Psoas muscle (tissue), 8 donors: ENCODE results near the gene GRIN2A. TPM values are rescaled to one million over a fixed set of nuclear protein-coding genes. Genes with fewer than 3 reads are reported as not detected.

ENCODE experiments used
- ATAC-seq, 4 donors: fragments of 200-7000 bp; cut with Tn5 transposase; one replicate each; pipeline ENCODE4 v1.9.1; 2020; ENCODE audit warnings: moderate library complexity in 3 of 4, mild to moderate bottlenecking in 2 of 4
- DNase-seq, 2 donors: peaks; one replicate each; pipeline ENCODE4 v3.0.0-alpha.2; 2020
- H3K27ac ChIP-seq: fragments of 200-600 bp; one replicate; pipeline ENCODE4 v1.8.0; 2022
- H3K27me3 ChIP-seq, 3 donors: fragments of 200-600 bp in 1 of 3; one replicate each; pipeline versions ENCODE4 v1.6.1 to v1.8.0; 2013 to 2022; ENCODE audit warnings: low read length in 2 of 3, mild to moderate bottlenecking in 2 of 3, moderate library complexity in 1 of 3; ENCODE audit not compliant: insufficient read depth in 3 of 3
- H3K36me3 ChIP-seq, 2 donors: fragments of 200-600 bp in 1 of 2; one replicate each; pipeline versions ENCODE4 v1.6.1 to v1.8.0; 2013 to 2022; ENCODE audit warnings: low read depth in 1 of 2, mild to moderate bottlenecking in 1 of 2, moderate library complexity in 1 of 2; ENCODE audit not compliant: insufficient read depth in 1 of 2
- H3K4me1 ChIP-seq: fragments of 200-600 bp; one replicate; pipeline ENCODE4 v1.8.0; 2022
- H3K4me3 ChIP-seq: fragments of 200-600 bp; one replicate; pipeline ENCODE4 v1.8.0; 2022; ENCODE audit warnings: mild to moderate bottlenecking
- H3K9me3 ChIP-seq: fragments of 200-600 bp; one replicate; pipeline ENCODE4 v1.8.0; 2022
- WGBS, 3 donors: extraction: QIAGEN DNeasy Blood & Tissue Kit; methylation state at CpG; one replicate each; pipeline versions ENCODE4 v1.1.6 to v1.1.7; 2013; 5-methylcytosine and 5-hydroxymethylcytosine counted together
- intact Hi-C, 2 donors: fragments of 100-400 bp; cut with DNase I; formaldehyde crosslinking; loops; one replicate each; pipeline versions ENCODE4 v1.11.0 to v1.14.2; 2022
- polyA plus RNA-seq, 3 donors: library from polyadenylated mRNA; stranded (reverse); fragments of 200-250 nt; gene quantifications; one replicate each; pipeline ENCODE4 v1.2.3, GENCODE V29; 2013
- total RNA-seq, 4 donors: library from RNA; stranded (reverse); fragmentation: NEBNext Ultra II Directional in 2 of 4; extraction: Animal tissue kit (Norgen Biotek cat#: 25700) in 2 of 4; gene quantifications; one replicate each; pipeline versions ENCODE4 v1.2.1 to v1.2.4, GENCODE V29; 2021 to 2023
- TF ChIP-seq, protein P1 (sequence below): fragments of 200-600 bp; IDR thresholded peaks from one replicate; pipeline ENCODE4 v1.8.0; 2022; ENCODE audit warnings: antibody characterized with exemption
- donor health status: healthy with polysubstance abuse.
- donor health status: DM: no; HTN: no; CAD: no; lungs with moderate emphysema.
- donor health status: Bipolar disorder and iron deficiency.
- donor health status: healthy.
- donor health status: DM: yes; HTN: yes; CAD: no.
- donor health status: DM: no; HTN: no; CAD: no.
- donor health status: DM: no; HTN: no; CAD: no.
- donor health status: DM: yes; HTN: yes; CAD: no.

GRIN2A gene
- total and polyA plus RNA-seq, 7 donors, result 0.01 to 0.62 (median 0.17) TPM; not detected in 2

DNA sequence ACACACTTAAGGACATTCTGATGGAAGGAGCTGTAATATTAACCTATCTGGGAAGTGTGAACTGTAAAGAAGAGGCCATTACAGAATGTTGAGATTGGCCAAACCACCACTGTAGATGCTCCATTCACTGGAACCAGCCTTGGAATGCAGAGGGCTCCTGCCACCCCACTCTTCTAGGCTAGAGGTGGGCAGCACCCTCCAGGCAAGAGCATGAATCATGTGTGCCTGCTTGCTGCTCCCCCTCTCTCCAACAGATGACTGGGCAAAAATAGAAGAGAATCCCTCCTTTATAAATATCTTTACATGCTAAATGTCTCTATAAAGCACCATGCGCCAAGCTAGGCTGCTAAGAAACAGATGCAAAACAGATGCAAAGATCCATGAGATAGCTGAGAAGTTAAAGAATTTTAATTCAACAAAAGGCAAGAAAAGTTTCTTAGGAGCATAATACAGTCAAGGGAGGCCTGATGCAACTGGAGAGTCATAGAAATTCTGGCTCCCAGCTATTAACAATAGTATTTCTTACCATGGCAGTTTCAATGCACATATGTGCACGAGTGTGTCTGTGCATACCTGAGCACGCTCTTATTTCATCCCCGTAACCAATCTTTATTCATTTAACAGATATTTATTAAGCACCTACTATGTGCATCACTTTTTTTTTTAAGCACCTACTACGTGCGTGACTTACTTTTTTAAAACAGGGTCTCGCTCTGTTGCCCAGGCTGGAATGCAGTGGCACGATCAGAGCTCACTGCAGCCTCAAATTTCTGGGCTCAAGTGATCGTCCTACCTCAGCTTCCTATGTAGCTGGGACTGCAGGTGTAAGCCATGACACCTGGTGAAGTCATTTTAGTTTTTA is 53.6 kb downstream of the GRIN2A start:
- Histone ChIP-seq H3K27me3 (peaks cover 0 to 4% (median 0%) of the 10 kb centered on the region in 3 donors), H3K9me3 (no peaks in the 10 kb centered on the region), H3K27ac (no peak overlapping the region), H3K4me3 (no peak overlapping the region), H3K36me3 (no peaks in the 10 kb centered on the region), H3K4me1 (no peaks in the 10 kb centered on the region)
- intact Hi-C loops, result no loop called here
- DNase-seq, result no peak
- ATAC-seq, result no peak
- WGBS, 3 donors, result 80 to 84% (median 80%) methylated on average over 9 of the region's 9 CpGs
- TF ChIP-seq, protein P1, sequence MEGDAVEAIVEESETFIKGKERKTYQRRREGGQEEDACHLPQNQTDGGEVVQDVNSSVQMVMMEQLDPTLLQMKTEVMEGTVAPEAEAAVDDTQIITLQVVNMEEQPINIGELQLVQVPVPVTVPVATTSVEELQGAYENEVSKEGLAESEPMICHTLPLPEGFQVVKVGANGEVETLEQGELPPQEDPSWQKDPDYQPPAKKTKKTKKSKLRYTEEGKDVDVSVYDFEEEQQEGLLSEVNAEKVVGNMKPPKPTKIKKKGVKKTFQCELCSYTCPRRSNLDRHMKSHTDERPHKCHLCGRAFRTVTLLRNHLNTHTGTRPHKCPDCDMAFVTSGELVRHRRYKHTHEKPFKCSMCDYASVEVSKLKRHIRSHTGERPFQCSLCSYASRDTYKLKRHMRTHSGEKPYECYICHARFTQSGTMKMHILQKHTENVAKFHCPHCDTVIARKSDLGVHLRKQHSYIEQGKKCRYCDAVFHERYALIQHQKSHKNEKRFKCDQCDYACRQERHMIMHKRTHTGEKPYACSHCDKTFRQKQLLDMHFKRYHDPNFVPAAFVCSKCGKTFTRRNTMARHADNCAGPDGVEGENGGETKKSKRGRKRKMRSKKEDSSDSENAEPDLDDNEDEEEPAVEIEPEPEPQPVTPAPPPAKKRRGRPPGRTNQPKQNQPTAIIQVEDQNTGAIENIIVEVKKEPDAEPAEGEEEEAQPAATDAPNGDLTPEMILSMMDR, result no peak

DNA sequence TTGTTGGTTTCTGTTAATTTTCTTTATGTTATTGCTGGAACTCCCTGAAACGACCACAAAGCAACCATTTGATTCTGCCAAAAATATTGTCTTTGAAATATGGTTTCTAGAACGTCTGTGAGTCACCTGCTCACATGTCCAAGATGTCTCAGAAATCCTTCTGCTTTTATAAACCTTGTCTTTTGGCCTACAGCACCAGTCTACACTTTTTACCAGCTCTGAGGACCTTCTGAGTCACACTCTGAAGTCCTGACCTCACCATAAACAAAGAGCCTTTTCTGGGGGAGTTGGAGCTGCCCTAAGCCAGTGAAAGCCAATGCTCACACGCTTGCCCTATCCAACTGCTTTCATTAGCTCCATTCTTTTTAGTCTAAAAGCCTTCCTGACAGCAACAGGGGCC is 55.5 kb downstream of the GRIN2A start:
- H3K27ac ChIP-seq, result no peak overlapping the region
- ATAC-seq (no peak), DNase-seq (no peak)
- H3K4me3 ChIP-seq, result no peak overlapping the region
- no peaks in the 10 kb centered on the region for H3K4me1 ChIP-seq
- no peaks in the 10 kb centered on the region for H3K36me3 ChIP-seq
- TF ChIP-seq, protein P1, result no peak
- peaks cover 0 to 6% (median 4%) of the 10 kb centered on the region in 3 donors for H3K27me3 ChIP-seq
- WGBS, 3 donors, result 52 to 59% (median 53%) methylated on average over 3 of the region's 3 CpGs
- no peaks in the 10 kb centered on the region for H3K9me3 ChIP-seq
- intact Hi-C loops, result no loop called here

DNA sequence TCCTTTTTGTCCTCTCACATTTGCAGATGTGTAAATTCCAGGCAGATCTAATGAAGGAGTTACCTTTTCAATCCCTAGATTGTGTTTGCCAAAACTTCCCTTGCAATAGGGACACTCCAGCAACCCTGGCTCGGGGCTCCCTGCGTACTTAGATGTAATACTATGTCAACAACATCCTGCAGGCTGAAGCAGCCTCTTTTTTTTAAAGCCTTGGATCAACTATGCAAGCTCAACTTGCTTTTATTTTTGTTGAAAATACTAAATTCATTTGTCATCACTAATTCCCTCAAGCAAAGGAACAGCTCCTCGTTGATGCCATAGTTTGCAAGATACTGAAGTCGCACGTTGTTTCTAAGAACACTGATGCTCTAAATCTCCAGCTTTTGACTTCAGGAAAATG is 59.1 kb downstream of the GRIN2A start:
- ATAC-seq (no peak), DNase-seq (no peak)
- peaks cover 3 to 7% (median 6%) of the 10 kb centered on the region in 3 donors for H3K27me3 ChIP-seq
- H3K9me3 ChIP-seq, result no peaks in the 10 kb centered on the region
- H3K27ac ChIP-seq, result no peak overlapping the region
- WGBS, 3 donors, result 62 to 68% (median 65%) methylated on average over 5 of the region's 5 CpGs
- intact Hi-C loops, result no loop called here
- H3K4me1 ChIP-seq, result no peaks in the 10 kb centered on the region
- H3K36me3 ChIP-seq, result no peaks in the 10 kb centered on the region
- TF ChIP-seq, protein P1, result no peak
- H3K4me3 ChIP-seq, result no peak overlapping the region

DNA sequence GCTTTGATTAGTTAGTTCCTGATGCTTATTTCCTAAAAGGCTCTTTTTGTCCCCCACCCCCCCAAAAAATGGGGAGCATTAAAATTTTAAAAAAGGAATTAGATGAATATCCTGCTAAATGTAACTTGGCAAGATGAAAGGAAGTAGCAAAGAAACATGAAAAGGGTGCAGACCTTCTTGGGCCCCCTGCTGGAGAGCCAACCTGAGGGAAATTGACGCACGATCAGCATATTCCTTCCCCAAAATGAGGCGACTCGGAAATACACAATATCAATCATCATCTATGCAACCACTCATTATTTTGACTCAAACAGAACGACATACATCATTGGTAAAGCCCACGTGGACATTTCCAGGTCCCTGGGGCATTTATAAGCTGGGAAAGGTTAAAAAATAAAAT is 59.7 kb downstream of the GRIN2A start:
- no peaks in the 10 kb centered on the region for H3K9me3 ChIP-seq
- WGBS, 3 donors, result 13 to 24% (median 21%) methylated on average over 6 of the region's 6 CpGs
- DNase-seq (no peak), ATAC-seq (no peak)
- H3K4me3 ChIP-seq, result no peak overlapping the region
- no peak overlapping the region for H3K27ac ChIP-seq
- TF ChIP-seq, protein P1, result no peak
- intact Hi-C loops, result no loop called here
- H3K27me3 ChIP-seq, result peaks cover 3 to 7% (median 6%) of the 10 kb centered on the region in 3 donors
- H3K36me3 ChIP-seq, result no peaks in the 10 kb centered on the region
- H3K4me1 ChIP-seq, result no peaks in the 10 kb centered on the region
